RWPE1 (cell line): ENCODE data around the gene PP2D1.
"Not testable (repeated sequence)": the region's sequence is repeated elsewhere in the genome, so short reads cannot be mapped to it uniquely, and the experiment has no call there.

ENCODE experiments used
- CTCF ChIA-PET: fragments of 350-600 bp; sonication (Branson Sonifier 250); formaldehyde crosslinking; extraction: SDS; loops from one replicate; lab custom pipeline; 2021; lab: Yijun Ruan, JAX
- POLR2A ChIA-PET: fragments of 400-600 bp; formaldehyde crosslinking; extraction: SDS; loops from one replicate; lab custom pipeline; 2020; ENCODE audit warnings: antibody characterized with exemption; ENCODE audit not compliant: low non-redundant PET; lab: Yijun Ruan, JAX
- DNase-seq: peaks from one replicate; pipeline ENCODE4 v3.0.0; 2012; ENCODE audit warnings: low spot score
- H3K27ac ChIP-seq: fragments of 450-650 bp; 2 replicates; pipeline ENCODE4 v1.5.1; 2017
- TF ChIP-seq, protein P1 (sequence below): fragments of 450-650 bp; conservative IDR thresholded peaks from 2 replicates; pipeline ENCODE4 v1.5.1; 2017; ENCODE audit warnings: low read depth, mild to moderate bottlenecking

The PP2D1 gene

DNA sequence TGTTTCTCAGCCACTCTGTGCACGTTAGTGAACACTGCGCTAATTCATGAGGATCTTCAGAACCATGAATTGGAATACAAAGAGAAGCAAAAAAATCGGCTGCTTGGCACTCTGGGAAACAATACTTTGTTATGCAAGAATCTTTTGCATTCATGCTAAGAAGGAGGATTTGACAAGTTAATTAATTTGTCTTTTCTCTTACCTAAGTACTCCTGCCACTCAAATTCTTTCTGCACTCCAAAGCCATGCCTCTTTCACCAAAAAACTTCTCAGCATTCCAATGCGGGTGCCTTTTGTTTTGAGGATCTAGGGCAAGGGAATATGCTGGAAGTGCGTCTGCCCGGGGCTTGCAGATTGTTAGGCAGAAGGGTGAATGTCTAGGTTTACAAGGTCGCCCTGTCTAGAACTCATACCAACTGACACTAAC is 16.9 kb upstream of the PP2D1 start:
- no peak for DNase-seq
- no peak overlapping the region for H3K27ac ChIP-seq
- ChIA-PET POLR2A (no interaction called here), CTCF (no interaction called here)
- TF ChIP-seq, protein P1, sequence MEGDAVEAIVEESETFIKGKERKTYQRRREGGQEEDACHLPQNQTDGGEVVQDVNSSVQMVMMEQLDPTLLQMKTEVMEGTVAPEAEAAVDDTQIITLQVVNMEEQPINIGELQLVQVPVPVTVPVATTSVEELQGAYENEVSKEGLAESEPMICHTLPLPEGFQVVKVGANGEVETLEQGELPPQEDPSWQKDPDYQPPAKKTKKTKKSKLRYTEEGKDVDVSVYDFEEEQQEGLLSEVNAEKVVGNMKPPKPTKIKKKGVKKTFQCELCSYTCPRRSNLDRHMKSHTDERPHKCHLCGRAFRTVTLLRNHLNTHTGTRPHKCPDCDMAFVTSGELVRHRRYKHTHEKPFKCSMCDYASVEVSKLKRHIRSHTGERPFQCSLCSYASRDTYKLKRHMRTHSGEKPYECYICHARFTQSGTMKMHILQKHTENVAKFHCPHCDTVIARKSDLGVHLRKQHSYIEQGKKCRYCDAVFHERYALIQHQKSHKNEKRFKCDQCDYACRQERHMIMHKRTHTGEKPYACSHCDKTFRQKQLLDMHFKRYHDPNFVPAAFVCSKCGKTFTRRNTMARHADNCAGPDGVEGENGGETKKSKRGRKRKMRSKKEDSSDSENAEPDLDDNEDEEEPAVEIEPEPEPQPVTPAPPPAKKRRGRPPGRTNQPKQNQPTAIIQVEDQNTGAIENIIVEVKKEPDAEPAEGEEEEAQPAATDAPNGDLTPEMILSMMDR, result no peak

DNA sequence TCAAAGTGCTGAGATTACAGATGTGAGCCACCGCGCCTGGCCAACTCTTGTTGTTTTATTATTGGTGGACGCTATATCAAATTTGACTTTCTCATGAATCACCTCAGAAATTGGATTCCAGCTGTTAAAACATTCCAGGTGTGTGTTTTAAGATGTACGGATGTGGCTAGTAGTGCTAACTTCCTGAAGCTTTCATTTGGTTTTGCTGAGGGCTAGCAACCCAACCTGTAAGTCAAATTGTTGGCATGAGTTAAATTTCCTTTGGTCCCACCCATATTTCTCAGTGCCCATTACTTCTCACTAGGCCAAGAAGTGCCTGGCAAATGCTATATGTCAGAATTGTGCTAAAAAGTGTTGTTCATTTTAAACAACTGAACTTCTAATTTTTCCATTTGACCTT is 15.1 kb upstream of the PP2D1 start:
- POLR2A ChIA-PET, result no interaction called here
- TF ChIP-seq, protein P1, result no peak
- CTCF ChIA-PET, result no interaction called here

DNA sequence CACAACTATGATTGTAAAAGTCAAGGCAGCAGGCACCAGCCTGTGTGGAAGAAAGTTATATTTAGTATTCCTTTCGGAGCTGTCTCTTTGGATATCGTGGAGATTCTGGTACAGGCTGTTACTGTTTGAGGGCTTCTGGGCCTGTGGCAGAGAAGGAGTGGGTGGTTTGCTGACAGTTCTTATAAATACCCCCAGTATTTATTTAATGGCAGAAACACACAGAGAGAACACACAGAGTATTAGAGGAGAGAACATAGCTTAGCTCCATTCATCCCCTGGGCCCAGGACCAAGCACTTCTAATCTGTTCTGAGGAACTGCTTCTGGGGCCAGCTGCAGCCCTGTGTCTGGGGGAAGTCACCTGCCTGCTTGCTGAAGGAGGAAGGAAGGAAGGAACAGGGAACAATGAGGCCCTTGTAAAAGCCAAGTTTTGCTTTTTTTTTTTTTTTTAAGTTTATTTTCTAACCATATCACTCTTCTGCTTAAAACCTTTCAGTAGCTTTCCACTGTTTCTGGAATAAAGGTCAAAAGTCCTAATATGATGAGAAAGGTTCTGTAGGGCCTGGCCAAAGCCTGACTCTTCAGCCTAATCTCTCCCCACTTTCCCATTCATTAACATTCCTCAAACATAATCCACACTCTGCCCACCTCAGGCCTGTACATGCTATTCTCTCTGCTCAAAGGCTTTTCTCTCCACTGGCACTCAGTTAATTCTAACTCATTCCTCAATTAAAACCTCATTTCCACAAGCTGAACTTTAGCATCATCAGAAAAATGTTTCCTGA is 11.8 kb upstream of the PP2D1 start:
- TF ChIP-seq, protein P1, result no peak
- no peak for DNase-seq
- ChIA-PET POLR2A (no interaction called here), CTCF (interaction anchor here (0.7 kb wide), 1 partner anchor 99 kb away, joined by 4 read pairs; no protein-coding TSS in a partner anchor)
- H3K27ac ChIP-seq, result no peak overlapping the region

More for the DNA sequence above, 15.1 kb upstream of the PP2D1 start:
- H3K27ac ChIP-seq, result no peak overlapping the region
- no peak for DNase-seq

DNA sequence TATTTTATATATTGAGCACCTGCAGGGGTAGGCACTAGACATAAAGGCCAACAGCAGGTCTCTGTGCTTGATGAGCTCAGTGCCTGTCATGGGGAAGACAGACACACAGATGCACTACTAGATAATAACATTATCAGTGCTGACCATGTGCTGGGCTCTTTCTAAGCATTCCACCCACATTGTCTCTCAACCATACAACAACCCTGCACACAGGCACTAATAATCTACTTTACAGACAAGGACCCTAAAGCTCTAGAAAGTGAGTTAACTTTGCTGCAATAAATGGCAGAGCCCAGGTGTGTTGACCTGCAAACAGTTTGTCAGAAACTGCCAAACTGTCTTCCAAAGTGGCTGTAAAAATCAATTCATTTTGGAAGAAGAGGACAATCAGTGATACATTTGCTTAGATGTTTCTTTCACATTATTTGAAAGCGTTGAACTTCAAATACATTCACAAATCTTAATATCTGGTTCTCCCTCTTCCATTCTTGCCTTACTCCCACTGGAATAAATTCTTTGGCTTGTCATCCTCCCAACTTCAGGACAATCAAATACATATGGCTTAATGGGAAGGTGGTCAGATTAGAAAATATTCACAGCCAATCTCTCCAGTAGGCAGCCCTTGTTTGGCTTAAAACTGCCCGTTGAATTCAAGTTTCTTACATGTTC is 11.0 kb upstream of the PP2D1 start:
- no peak overlapping the region for H3K27ac ChIP-seq
- TF ChIP-seq, protein P1, result no peak
- CTCF ChIA-PET, result interaction anchor here (0.7 kb wide), 1 partner anchor 100 kb away, joined by 4 read pairs; no protein-coding TSS in a partner anchor
- no peak for DNase-seq
- POLR2A ChIA-PET, result no interaction called here

DNA sequence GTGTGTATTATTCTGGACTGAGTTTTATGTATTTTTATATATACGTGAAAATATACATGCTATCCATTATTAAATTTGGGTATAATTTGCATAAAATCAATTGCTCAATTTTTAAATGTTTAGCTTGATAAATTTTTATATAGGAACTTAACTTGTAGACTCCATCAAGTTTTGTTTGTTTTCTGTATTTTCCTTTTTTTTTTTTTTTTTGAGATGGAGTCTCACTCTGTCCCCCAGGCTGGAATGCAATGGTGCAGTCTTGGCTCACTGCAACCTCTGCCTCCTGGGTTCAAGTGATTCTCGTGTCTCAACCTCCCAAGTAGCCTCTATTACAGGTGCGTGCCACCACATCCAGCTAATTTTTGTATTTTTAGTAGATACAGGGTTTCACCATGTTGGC is 4.0 kb upstream of the PP2D1 start:
- H3K27ac ChIP-seq, CTCF ChIA-PET, POLR2A ChIA-PET, DNase-seq: not testable (repeated sequence)

DNA sequence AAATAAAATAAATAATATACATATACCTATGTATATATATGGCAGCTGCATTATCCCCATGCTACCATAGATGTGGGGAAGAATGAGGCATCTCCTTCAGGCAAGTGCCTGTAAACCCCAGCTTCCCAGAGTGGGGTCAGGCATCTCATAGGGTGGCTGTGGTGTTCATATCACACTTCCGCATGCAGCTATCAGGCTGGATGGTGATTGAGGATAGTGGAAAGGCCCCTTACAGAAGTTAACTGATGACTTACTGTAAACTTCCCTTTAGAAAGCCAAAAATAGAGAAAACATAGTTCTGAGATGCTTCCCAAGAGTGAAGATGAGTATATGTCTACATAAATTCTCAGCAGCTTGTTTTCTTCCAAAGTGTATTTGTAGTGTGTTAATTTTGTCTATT is 3.5 kb upstream of the PP2D1 start:
- no peak overlapping the region for H3K27ac ChIP-seq
- POLR2A ChIA-PET, result no interaction called here
- CTCF ChIA-PET, result no interaction called here
- no peak for DNase-seq
- TF ChIP-seq, protein P1, result no peak

DNA sequence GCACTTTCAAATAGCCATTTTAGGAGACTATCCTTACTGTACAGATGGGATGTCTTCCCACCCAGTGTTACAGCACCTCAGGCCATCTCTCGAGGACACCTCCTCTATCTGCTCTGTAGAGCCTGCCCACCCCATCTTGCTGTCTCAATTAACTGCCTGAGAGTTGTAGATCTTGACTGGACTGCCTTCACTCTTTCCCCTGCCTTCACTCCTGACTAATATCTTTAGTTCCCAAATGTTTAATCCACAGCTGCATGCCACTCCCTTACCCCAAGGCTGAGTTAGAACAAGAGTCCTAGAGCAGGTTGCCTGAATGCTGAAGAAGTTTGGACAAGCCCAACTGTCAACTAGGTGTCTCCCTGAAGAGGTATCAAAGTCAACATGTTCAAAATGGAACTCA is 1.3 kb upstream of the PP2D1 start:
- no peak overlapping the region for H3K27ac ChIP-seq
- DNase-seq, result no peak
- ChIA-PET CTCF (no interaction called here), POLR2A (no interaction called here)
- TF ChIP-seq, protein P1, result no peak
